Nephron (organoid): ENCODE results near the gene MAPK8IP1.
A peak's percentile ranks its signal among the peaks of the same experiment; 100 is the strongest.

Experiments
- H3K27ac Mint-ChIP-seq, 3 experiments: 2 replicates each; pipeline ENCODE4 v1.8.0; 2020; ENCODE audit warnings: mixed read lengths in 3 of 3, mild to moderate bottlenecking in 2 of 3, moderate library complexity in 1 of 3
- H3K27me3 Mint-ChIP-seq: 2 replicates; pipeline ENCODE4 v1.8.0; 2021; ENCODE audit warnings: low read depth, mild to moderate bottlenecking, moderate library complexity, mixed read lengths
- H3K36me3 Mint-ChIP-seq: 2 replicates; pipeline ENCODE4 v1.8.0; 2020; ENCODE audit warnings: low read depth, mixed read lengths
- H3K4me1 Mint-ChIP-seq: 2 replicates; pipeline ENCODE4 v1.8.0; 2020; ENCODE audit warnings: mixed read lengths
- H3K4me3 Mint-ChIP-seq, 3 experiments: 2 replicates each; pipeline ENCODE4 v1.8.0; 2020; ENCODE audit warnings: mild to moderate bottlenecking in 3 of 3, mixed read lengths in 3 of 3, moderate library complexity in 2 of 3
- H3K9me3 Mint-ChIP-seq: 2 replicates; pipeline ENCODE4 v1.8.0; 2020; ENCODE audit warnings: mixed read lengths
- TF ChIP-seq, protein P1 (sequence below), 3 experiments: fragments of 200-600 bp; sonication (generic); IDR thresholded peaks; one replicate each; pipeline ENCODE4 v1.5.0; 2021; ENCODE audit warnings: antibody characterized with exemption in 3 of 3; ENCODE audit not compliant: unreplicated experiment in 3 of 3

MAPK8IP1 gene

DNA sequence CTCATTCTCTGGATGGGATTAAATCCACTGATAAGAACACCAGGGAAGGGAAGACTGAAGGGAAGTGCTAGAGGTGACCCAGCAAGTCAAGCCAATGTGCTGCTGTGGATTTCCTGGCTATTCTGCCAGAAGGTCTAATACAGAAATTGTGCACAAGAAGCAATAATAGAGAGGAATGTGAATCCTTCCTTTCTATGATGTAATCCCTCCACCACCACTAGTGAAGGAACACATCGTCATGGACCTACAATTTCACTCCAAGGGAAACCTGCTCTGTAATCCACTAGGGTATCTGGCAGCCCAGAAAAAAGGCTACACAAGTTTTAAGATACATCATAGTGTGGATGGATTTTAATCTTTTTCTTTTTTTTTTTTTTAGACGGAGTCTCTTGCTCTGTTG lies 54.4 kb downstream of the MAPK8IP1 start:
- H3K9me3 Mint-ChIP-seq = no peaks in the 10 kb centered on the region
- H3K4me3 Mint-ChIP-seq = no peak overlapping the region
- no peak overlapping the region for H3K27ac Mint-ChIP-seq
- TF ChIP-seq, protein P1, sequence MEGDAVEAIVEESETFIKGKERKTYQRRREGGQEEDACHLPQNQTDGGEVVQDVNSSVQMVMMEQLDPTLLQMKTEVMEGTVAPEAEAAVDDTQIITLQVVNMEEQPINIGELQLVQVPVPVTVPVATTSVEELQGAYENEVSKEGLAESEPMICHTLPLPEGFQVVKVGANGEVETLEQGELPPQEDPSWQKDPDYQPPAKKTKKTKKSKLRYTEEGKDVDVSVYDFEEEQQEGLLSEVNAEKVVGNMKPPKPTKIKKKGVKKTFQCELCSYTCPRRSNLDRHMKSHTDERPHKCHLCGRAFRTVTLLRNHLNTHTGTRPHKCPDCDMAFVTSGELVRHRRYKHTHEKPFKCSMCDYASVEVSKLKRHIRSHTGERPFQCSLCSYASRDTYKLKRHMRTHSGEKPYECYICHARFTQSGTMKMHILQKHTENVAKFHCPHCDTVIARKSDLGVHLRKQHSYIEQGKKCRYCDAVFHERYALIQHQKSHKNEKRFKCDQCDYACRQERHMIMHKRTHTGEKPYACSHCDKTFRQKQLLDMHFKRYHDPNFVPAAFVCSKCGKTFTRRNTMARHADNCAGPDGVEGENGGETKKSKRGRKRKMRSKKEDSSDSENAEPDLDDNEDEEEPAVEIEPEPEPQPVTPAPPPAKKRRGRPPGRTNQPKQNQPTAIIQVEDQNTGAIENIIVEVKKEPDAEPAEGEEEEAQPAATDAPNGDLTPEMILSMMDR (IDR thresholded peaks at IDR 0.05; ENCODE audit: unreplicated experiment in 3 of 3) = no peak
- H3K4me1 Mint-ChIP-seq = no peaks in the 10 kb centered on the region
- peaks cover 45% of the 10 kb centered on the region for H3K36me3 Mint-ChIP-seq
- no peaks in the 10 kb centered on the region for H3K27me3 Mint-ChIP-seq

DNA sequence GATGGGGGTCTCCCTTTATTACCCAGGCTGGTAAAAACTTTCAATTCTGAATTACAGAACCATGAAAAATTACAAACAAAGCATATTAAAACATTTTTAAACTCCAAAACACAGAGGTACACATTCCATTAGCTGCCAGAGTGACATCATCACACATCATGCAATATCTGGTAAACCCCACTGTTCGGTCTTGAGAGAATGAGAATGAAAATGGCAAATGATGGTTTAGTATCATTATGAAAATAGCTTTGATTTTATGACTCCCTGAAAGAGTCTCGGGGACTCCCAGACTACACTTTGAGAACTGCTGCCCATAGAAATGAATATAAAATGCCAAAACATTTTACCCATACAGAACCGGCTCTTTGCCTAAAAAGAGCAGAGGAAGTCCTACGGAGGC lies 55.8 kb downstream of the MAPK8IP1 start:
- Mint-ChIP-seq H3K4me3 (no peak overlapping the region), H3K4me1 (peaks cover 5% of the 10 kb centered on the region), H3K27me3 (no peaks in the 10 kb centered on the region), H3K36me3 (peaks cover 58% of the 10 kb centered on the region), H3K9me3 (no peaks in the 10 kb centered on the region), H3K27ac (no peak overlapping the region)
- TF ChIP-seq, protein P1 (IDR thresholded peaks at IDR 0.05; ENCODE audit: unreplicated experiment in 3 of 3) = no peak

DNA sequence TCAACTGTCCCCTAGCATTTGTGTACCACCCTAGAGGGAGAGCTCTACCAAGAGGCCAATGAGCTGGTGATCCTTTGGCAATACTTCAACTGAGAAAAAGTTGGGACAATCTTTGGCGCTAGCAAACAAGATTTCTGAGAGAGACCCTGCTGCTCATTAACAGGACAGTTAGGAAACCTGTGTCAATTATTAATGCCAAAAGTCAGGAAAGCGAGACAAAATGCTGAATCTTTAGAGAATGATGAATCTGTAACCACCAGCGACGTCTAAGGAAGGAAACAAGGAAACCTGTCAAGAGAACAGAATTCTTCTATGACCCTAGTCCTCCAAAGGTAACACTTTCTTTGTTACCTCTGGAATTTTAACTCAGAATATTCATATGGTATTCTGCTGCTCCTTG lies 56.9 kb downstream of the MAPK8IP1 start:
- H3K4me3 Mint-ChIP-seq = no peak overlapping the region
- TF ChIP-seq, protein P1 (IDR thresholded peaks at IDR 0.05; ENCODE audit: unreplicated experiment in 3 of 3) = no peak
- H3K36me3 Mint-ChIP-seq = peaks cover 60% of the 10 kb centered on the region
- H3K27ac Mint-ChIP-seq = peak overlapping the region in 1 of 3 experiments; percentile 40
- H3K27me3 Mint-ChIP-seq = no peaks in the 10 kb centered on the region
- H3K9me3 Mint-ChIP-seq = no peaks in the 10 kb centered on the region
- peaks cover 5% of the 10 kb centered on the region for H3K4me1 Mint-ChIP-seq

DNA sequence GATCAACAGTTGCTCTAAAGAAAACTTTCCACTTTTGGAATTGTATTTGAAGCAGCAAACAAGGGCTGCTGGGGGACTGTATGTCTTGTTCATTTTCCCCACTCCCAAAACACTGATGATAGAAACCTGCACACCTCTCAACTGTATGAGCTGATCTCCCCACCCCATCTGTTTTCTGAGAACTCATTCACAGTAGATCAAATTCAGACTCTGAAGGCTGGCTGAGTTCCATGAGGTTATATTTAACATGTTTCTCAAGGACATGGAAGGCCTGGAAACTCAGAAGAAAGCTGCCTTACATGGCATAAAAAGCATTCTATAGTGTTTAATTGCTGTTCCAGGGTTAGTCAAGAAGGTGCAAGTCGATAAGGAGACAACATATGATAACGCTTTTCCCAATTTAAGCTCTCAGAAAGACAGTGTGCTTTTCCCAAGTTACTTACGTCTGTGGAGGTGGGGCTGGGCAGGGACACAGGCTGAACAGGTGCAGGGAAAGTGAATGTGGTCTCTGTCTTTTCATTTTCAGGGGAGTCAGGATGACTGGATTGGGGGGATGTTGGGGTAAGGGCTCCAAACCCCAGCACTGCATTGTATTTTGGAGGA lies 60.0 kb downstream of the MAPK8IP1 start:
- Mint-ChIP-seq H3K36me3 (peaks cover 78% of the 10 kb centered on the region), H3K9me3 (no peaks in the 10 kb centered on the region), H3K27ac (no peak overlapping the region), H3K4me3 (no peak overlapping the region), H3K27me3 (no peaks in the 10 kb centered on the region), H3K4me1 (peaks cover 5% of the 10 kb centered on the region)
- TF ChIP-seq, protein P1 (IDR thresholded peaks at IDR 0.05; ENCODE audit: unreplicated experiment in 3 of 3) = no peak

DNA sequence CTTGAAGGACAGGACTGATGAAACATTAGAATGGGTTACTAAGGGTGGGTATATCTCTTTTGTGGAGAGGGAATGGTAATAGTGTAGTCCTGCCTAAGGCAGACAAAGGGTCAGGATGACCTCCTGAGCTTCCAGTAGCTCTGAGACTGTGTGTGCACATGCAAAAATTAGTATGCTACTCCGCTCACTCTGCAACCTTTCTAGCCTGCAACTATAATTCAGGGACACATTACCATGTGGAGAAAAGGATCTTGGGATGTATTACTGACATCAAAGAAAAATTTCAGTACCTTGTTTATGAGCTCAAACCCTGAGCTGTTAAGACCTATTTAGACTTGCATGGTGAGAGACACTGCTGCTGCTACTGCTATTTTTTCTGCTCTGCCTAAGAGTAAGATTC lies 62.4 kb downstream of the MAPK8IP1 start:
- Mint-ChIP-seq H3K4me3 (no peak overlapping the region), H3K36me3 (peaks cover 78% of the 10 kb centered on the region), H3K27ac (peak overlapping the region in 2 of 3 experiments; percentile 33 to 46), H3K9me3 (no peaks in the 10 kb centered on the region), H3K4me1 (peaks cover 5% of the 10 kb centered on the region), H3K27me3 (no peaks in the 10 kb centered on the region)
- TF ChIP-seq, protein P1 (IDR thresholded peaks at IDR 0.05; ENCODE audit: unreplicated experiment in 3 of 3) = no peak

DNA sequence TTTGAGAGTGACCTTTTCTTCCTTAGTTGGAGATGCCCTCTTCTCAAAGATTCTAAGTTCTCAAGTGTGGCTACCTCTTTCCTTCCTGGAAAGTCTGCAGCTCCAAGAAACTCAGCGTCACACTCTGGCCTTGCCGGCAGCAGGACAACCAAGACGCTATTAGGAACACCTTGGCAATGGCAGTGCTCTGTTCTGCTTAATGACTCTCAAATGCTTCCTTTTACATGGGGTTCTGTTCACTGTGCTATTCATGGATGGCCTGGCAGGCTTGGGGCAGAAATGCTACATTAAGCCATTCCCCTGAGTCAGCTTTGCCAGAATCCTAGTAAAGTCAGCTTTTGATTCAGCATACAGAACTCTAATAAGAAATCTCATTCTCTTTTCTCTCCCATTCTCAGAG lies 62.9 kb downstream of the MAPK8IP1 start:
- peaks cover 82% of the 10 kb centered on the region for H3K36me3 Mint-ChIP-seq
- no peak overlapping the region for H3K4me3 Mint-ChIP-seq
- TF ChIP-seq, protein P1 (IDR thresholded peaks at IDR 0.05; ENCODE audit: unreplicated experiment in 3 of 3) = no peak
- peak overlapping the region in 2 of 3 experiments; percentile 33 to 46 for H3K27ac Mint-ChIP-seq
- peaks cover 5% of the 10 kb centered on the region for H3K4me1 Mint-ChIP-seq
- H3K9me3 Mint-ChIP-seq = no peaks in the 10 kb centered on the region
- H3K27me3 Mint-ChIP-seq = no peaks in the 10 kb centered on the region
